ENCODE data around the gene C1D. TPM values are rescaled to one million over a fixed set of nuclear protein-coding genes. Genes with fewer than 3 reads are reported as not detected.

Gene C1D
- total RNA-seq, 1 donor from 2014 or later = 16.2 TPM

DNA sequence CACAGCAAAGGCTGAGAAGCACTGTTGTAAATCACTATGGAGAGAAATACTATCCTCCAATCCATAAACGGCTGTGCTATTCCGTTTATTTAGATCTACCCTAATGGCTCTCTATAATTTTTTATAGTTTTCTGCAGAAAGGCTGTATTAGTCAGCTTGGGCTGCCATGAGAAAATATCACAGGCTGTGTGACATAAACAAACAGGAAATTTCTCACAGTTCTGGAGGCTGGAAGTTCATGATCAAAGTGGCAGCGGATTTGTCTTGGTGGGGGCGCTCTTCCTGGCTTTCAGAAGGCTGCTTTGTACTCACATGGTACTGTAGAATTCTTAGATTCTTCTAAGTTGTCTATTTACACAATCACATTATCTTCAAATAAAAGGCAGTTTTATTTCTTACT, 44.1 kb downstream of the C1D start:
- Mint-ChIP-seq H3K4me3 (ENCODE audit: unreplicated experiment) (no peak overlapping the region), H3K9me3 (ENCODE audit: low read depth) (peaks cover 10% of the 10 kb centered on the region), H3K36me3 (ENCODE audit: low read depth) (peaks cover 5% of the 10 kb centered on the region), H3K27me3 (ENCODE audit: low read depth) (no peaks in the 10 kb centered on the region), H3K4me1 (ENCODE audit: low read depth) (no peaks in the 10 kb centered on the region), H3K27ac (ENCODE audit: unreplicated experiment) (no peak overlapping the region)
- no peak for DNase-seq (ENCODE audit: low spot score)
- TF ChIP-seq, protein P1, sequence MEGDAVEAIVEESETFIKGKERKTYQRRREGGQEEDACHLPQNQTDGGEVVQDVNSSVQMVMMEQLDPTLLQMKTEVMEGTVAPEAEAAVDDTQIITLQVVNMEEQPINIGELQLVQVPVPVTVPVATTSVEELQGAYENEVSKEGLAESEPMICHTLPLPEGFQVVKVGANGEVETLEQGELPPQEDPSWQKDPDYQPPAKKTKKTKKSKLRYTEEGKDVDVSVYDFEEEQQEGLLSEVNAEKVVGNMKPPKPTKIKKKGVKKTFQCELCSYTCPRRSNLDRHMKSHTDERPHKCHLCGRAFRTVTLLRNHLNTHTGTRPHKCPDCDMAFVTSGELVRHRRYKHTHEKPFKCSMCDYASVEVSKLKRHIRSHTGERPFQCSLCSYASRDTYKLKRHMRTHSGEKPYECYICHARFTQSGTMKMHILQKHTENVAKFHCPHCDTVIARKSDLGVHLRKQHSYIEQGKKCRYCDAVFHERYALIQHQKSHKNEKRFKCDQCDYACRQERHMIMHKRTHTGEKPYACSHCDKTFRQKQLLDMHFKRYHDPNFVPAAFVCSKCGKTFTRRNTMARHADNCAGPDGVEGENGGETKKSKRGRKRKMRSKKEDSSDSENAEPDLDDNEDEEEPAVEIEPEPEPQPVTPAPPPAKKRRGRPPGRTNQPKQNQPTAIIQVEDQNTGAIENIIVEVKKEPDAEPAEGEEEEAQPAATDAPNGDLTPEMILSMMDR (IDR thresholded peaks at IDR 0.05) = no peak

DNA sequence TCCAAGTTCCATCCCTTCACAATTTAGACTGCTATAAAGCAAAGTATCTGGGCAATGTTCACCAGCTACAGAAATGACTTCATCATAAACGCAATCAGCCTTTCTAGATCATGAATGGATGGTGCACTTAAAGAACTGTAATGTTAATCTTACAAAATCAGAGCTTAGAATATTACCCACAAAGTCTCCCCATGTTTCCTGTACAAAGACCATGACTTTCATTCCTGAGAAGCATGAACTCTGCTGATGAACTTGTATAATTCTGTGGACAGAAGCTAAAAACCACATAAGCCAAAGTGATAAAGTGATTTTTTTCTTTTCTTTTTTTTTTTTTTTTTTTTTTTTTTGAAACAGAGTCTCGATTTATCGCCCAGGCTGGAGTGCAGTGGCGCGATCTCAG, 53.3 kb downstream of the C1D start:
- Mint-ChIP-seq H3K4me3 (ENCODE audit: unreplicated experiment) (no peak overlapping the region), H3K27me3 (ENCODE audit: low read depth) (peaks cover 2% of the 10 kb centered on the region), H3K27ac (ENCODE audit: unreplicated experiment) (no peak overlapping the region), H3K9me3 (ENCODE audit: low read depth) (peaks cover 13% of the 10 kb centered on the region), H3K36me3 (ENCODE audit: low read depth) (no peaks in the 10 kb centered on the region), H3K4me1 (ENCODE audit: low read depth) (no peaks in the 10 kb centered on the region)
- DNase-seq (ENCODE audit: low spot score) = no peak
- TF ChIP-seq, protein P1 (IDR thresholded peaks at IDR 0.05) = no peak

DNA sequence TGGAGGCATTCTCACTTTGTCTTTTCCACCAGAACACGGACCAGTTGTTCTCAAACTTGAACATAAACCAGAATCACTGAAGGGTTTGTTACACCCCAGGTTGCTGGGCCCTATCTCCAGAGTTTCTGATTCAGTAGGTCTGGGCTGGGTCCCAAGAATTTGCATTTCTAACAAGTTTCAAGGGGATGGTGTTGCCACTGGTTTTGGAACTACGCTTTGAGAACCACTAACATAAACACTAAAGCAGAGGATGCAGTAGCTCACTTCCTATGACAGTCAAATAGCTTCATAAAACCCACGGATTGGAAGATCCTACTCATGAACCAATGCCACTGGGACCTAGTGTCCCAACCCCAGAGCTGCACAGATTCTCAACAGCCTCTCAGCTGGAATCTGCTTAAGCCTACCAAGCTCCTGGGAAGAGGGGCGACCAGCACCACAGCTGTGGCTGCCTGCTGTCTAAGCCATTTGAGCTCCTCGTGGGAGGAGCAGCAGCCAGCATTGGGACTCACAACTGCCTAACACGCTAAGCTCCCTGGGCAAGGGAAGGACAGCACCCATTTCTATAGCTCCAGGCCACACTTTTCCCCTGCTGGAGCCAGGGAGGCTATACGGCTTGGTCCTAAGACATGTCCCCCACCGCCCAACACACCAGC, 62.5 kb downstream of the C1D start:
- TF ChIP-seq, protein P1 (IDR thresholded peaks at IDR 0.05) = no peak
- no peaks in the 10 kb centered on the region for H3K4me1 Mint-ChIP-seq (ENCODE audit: low read depth)
- no peak overlapping the region for H3K27ac Mint-ChIP-seq (ENCODE audit: unreplicated experiment)
- no peak overlapping the region for H3K4me3 Mint-ChIP-seq (ENCODE audit: unreplicated experiment)
- no peak for DNase-seq (ENCODE audit: low spot score)
- H3K36me3 Mint-ChIP-seq (ENCODE audit: low read depth) = peaks cover 2% of the 10 kb centered on the region
- H3K27me3 Mint-ChIP-seq (ENCODE audit: low read depth) = no peaks in the 10 kb centered on the region
- peaks cover 27% of the 10 kb centered on the region for H3K9me3 Mint-ChIP-seq (ENCODE audit: low read depth)

DNA sequence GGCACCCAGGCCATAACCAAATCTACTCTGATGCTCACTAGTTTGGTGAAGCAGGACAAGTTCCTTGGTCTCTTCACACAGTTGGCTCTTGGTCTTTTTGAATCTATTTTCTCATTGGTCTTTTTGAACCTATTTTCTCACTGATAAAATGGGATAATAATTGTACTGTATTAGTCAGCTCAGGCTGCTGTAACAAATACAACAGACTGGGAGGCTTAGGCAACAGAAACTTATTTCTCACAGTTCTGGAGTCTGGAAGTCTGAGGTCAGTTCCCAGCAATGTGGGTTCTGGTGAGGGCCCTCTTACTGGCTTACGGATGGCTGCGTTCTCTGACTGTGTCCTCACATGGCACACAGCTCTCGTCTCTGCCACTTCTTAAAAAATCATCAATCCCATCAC, 63.5 kb downstream of the C1D start:
- DNase-seq (ENCODE audit: low spot score) = no peak
- Mint-ChIP-seq H3K4me3 (ENCODE audit: unreplicated experiment) (no peak overlapping the region), H3K9me3 (ENCODE audit: low read depth) (peaks cover 23% of the 10 kb centered on the region), H3K27ac (ENCODE audit: unreplicated experiment) (no peak overlapping the region), H3K27me3 (ENCODE audit: low read depth) (no peaks in the 10 kb centered on the region), H3K36me3 (ENCODE audit: low read depth) (peaks cover 2% of the 10 kb centered on the region), H3K4me1 (ENCODE audit: low read depth) (no peaks in the 10 kb centered on the region)
- TF ChIP-seq, protein P1 (IDR thresholded peaks at IDR 0.05) = no peak

DNA sequence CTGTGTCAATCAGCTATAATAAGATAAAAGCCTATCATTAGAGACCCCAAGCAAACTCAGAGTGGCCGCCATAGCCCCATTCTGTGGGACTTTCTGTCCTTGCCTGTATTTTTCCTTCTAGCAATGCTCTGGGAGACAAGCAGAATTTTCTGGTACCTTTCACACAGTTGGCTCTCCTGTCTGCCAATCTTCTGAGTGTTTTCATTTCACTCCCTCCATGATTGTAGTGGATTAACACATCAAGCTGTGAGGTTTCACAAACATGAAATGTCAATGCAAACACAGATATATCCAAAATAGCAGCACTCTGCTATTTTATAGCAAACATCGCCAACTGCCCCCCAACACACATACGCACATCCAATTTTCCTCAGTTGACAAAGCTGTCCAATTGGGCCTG, 64.9 kb downstream of the C1D start:
- no peak overlapping the region for H3K27ac Mint-ChIP-seq (ENCODE audit: unreplicated experiment)
- no peak for DNase-seq (ENCODE audit: low spot score)
- TF ChIP-seq, protein P1 (IDR thresholded peaks at IDR 0.05) = no peak
- H3K27me3 Mint-ChIP-seq (ENCODE audit: low read depth) = no peaks in the 10 kb centered on the region
- H3K36me3 Mint-ChIP-seq (ENCODE audit: low read depth) = no peaks in the 10 kb centered on the region
- no peaks in the 10 kb centered on the region for H3K4me1 Mint-ChIP-seq (ENCODE audit: low read depth)
- no peak overlapping the region for H3K4me3 Mint-ChIP-seq (ENCODE audit: unreplicated experiment)
- peaks cover 19% of the 10 kb centered on the region for H3K9me3 Mint-ChIP-seq (ENCODE audit: low read depth)

Data from chondrocyte (in vitro differentiated cells).